Measurements from ENCODE around the gene MRPS15. TPM values are rescaled to one million over a fixed set of nuclear protein-coding genes. Genes with fewer than 3 reads are reported as not detected.
A peak's percentile ranks its signal among the peaks of the same experiment; 100 is the strongest.

The MRPS15 gene
- polyA plus RNA-seq, 3 donors: 36.2 to 68.1 (median 66.4) TPM

DNA sequence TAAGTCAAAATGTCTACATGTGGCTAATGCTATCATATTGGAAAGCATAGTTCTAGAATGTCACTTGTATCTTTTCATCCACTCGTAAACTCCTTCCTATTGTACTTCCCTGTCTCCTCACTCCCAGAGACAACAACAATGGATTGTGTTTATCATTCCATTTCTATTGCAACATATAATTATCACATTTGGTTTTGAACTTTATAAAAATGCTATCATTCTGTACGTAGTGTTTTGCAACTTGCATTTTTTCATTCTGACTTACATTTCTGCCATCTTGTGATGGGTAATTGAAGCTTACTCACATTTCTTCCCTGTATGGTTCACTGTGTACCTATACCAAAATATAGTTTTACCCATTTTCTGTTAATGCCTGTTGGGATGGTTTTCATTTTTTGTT lies 33.0 kb upstream of the MRPS15 start:
- Histone ChIP-seq H3K79me2 (ENCODE audit: insufficient read depth, low read length) (no peaks in the 10 kb centered on the region), H2AFZ (ENCODE audit: insufficient read depth, low read depth, low read length, poor library complexity, severe bottlenecking) (no peak overlapping the region), H3K36me3 (replicated peaks in 1 of 2; ENCODE audit: control insufficient read depth in 1 of 2, insufficient read depth in 2 of 2, low read length in 2 of 2) (no peaks in the 10 kb centered on the region), H3K9me3 (replicated peaks in 1 of 2; ENCODE audit: control insufficient read depth in 1 of 2, insufficient read depth in 1 of 2, low read length in 2 of 2) (no peaks in the 10 kb centered on the region), H3K9ac (ENCODE audit: insufficient read depth, low read length, poor library complexity, severe bottlenecking) (no peak overlapping the region), H3K27me3 (ENCODE audit: control insufficient read depth in 2 of 2, insufficient read depth in 2 of 2, low read length in 2 of 2) (no peaks in the 10 kb centered on the region), H3K27ac (ENCODE audit: low read depth in 1 of 2, low read length in 2 of 2) (no peak overlapping the region), H3K4me3 (replicated peaks in 1 of 3; ENCODE audit: low read depth in 2 of 3, low read length in 3 of 3) (no peak overlapping the region), H3K4me1 (ENCODE audit: control insufficient read depth in 1 of 2, insufficient read depth in 2 of 2, low read length in 2 of 2) (no peaks in the 10 kb centered on the region), H3K4me2 (replicated peaks; ENCODE audit: extremely low read depth, low read length, poor library complexity, severe bottlenecking) (no peak overlapping the region), H4K20me1 (ENCODE audit: insufficient read depth, low read length) (no peaks in the 10 kb centered on the region)
- TF ChIP-seq, protein P1, sequence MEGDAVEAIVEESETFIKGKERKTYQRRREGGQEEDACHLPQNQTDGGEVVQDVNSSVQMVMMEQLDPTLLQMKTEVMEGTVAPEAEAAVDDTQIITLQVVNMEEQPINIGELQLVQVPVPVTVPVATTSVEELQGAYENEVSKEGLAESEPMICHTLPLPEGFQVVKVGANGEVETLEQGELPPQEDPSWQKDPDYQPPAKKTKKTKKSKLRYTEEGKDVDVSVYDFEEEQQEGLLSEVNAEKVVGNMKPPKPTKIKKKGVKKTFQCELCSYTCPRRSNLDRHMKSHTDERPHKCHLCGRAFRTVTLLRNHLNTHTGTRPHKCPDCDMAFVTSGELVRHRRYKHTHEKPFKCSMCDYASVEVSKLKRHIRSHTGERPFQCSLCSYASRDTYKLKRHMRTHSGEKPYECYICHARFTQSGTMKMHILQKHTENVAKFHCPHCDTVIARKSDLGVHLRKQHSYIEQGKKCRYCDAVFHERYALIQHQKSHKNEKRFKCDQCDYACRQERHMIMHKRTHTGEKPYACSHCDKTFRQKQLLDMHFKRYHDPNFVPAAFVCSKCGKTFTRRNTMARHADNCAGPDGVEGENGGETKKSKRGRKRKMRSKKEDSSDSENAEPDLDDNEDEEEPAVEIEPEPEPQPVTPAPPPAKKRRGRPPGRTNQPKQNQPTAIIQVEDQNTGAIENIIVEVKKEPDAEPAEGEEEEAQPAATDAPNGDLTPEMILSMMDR (IDR thresholded peaks at IDR 0.05): no peak
- H3K4me3 Mint-ChIP-seq: no peak overlapping the region
- H3K27me3 Mint-ChIP-seq (ENCODE audit: low read depth in 3 of 3): peaks cover 3 to 8% (median 4%) of the 10 kb centered on the region in 3 donors
- no CpG with 5 or more reads among the region's 2 CpGs for WGBS (ENCODE audit: insufficient coverage)
- no peaks in the 10 kb centered on the region for H3K36me3 Mint-ChIP-seq
- no peaks in the 10 kb centered on the region for H3K9me3 Mint-ChIP-seq
- no peak for DNase-seq
- H3K27ac Mint-ChIP-seq: no peak overlapping the region
- intact Hi-C loops (cut with micrococcal nuclease): no loop called here
- H3K4me1 Mint-ChIP-seq: peaks cover 1% of the 10 kb centered on the region

DNA sequence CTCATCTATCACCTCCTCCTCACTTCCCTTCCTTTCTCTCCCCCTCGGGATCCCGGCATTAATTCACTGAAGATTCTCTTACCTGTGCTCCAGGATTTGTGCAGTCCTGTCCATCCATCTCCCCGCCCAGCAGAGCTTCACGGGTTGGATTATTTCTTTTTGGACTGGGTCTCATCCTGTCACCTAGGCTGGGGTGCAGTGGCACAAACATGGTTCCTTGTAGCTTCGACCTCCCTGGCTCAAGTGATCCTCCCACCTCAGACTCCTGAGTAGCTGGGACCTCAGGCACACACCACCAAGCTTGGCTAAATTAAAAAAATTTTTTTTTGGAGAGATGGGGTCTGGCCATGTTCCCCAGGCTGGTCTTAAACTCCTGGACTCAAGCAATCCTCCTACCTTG lies 30.8 kb upstream of the MRPS15 start:
- Histone ChIP-seq H2AFZ (ENCODE audit: insufficient read depth, low read depth, low read length, poor library complexity, severe bottlenecking) (no peak overlapping the region), H3K79me2 (ENCODE audit: insufficient read depth, low read length) (no peaks in the 10 kb centered on the region), H3K4me3 (replicated peaks in 1 of 3; ENCODE audit: low read depth in 2 of 3, low read length in 3 of 3) (no peak overlapping the region), H3K9me3 (replicated peaks in 1 of 2; ENCODE audit: control insufficient read depth in 1 of 2, insufficient read depth in 1 of 2, low read length in 2 of 2) (no peaks in the 10 kb centered on the region), H3K4me2 (replicated peaks; ENCODE audit: extremely low read depth, low read length, poor library complexity, severe bottlenecking) (no peak overlapping the region), H3K27me3 (ENCODE audit: control insufficient read depth in 2 of 2, insufficient read depth in 2 of 2, low read length in 2 of 2) (no peaks in the 10 kb centered on the region), H3K36me3 (replicated peaks in 1 of 2; ENCODE audit: control insufficient read depth in 1 of 2, insufficient read depth in 2 of 2, low read length in 2 of 2) (no peaks in the 10 kb centered on the region), H3K9ac (ENCODE audit: insufficient read depth, low read length, poor library complexity, severe bottlenecking) (no peak overlapping the region), H3K4me1 (ENCODE audit: control insufficient read depth in 1 of 2, insufficient read depth in 2 of 2, low read length in 2 of 2) (no peaks in the 10 kb centered on the region), H4K20me1 (ENCODE audit: insufficient read depth, low read length) (no peaks in the 10 kb centered on the region), H3K27ac (ENCODE audit: low read depth in 1 of 2, low read length in 2 of 2) (no peak overlapping the region)
- peaks cover 3 to 8% (median 6%) of the 10 kb centered on the region in 3 donors for H3K27me3 Mint-ChIP-seq (ENCODE audit: low read depth in 3 of 3)
- H3K27ac Mint-ChIP-seq: peak overlapping the region in 1 of 7 donors; percentile 33
- no peak overlapping the region for H3K4me3 Mint-ChIP-seq
- H3K4me1 Mint-ChIP-seq: peaks cover 9% of the 10 kb centered on the region
- 91% methylated on average over 4 of the region's 5 CpGs for WGBS (ENCODE audit: insufficient coverage)
- intact Hi-C loops (cut with micrococcal nuclease): no loop called here
- no peaks in the 10 kb centered on the region for H3K36me3 Mint-ChIP-seq
- H3K9me3 Mint-ChIP-seq: no peaks in the 10 kb centered on the region
- DNase-seq: no peak
- TF ChIP-seq, protein P1 (IDR thresholded peaks at IDR 0.05): no peak

Data from CD14-positive monocyte (primary cell).